A549 treated with GW870086 at 1 μM for 4 hours (cell line): ENCODE results near the gene GBA3. TPM values are rescaled to one million over a fixed set of nuclear protein-coding genes. Genes with fewer than 3 reads are reported as not detected.

Experiments used
- total RNA-seq: library from RNA; stranded (reverse); fragments of 200-300 nt; extraction: Qiagen RNA extraction; gene quantifications from 5 replicates; pipeline ENCODE4 v1.2.3, GENCODE V29; 2022; ENCODE audit warnings: low read depth

GBA3 gene
- total RNA-seq: not detected in 5 replicates

GRCh38 chr4:22692736-22693135 is at the start of gene GBA3:
GBA3 (plus strand) TSS chr4:22692937.

Other genes with a start within 250 kb of the GBA3 start
- 15.2 to 18.7 TPM (median 17.4 TPM) in 5 replicates for gene ADGRA3, start 176.9 kb upstream of the GBA3 start, total RNA-seq